Ascending aorta (tissue), 2 donors: Measurements from ENCODE around the gene PTCD2. TPM values are rescaled to one million over a fixed set of nuclear protein-coding genes. Genes with fewer than 3 reads are reported as not detected.

Experiments
- DNase-seq, 2 donors: peaks; one replicate each; pipeline ENCODE4 v3.0.0-alpha.2; 2019; ENCODE audit warnings: low spot score in 2 of 2
- H3K27ac ChIP-seq, 2 donors: fragments of 200-600 bp; sonication (generic); one replicate each; pipeline ENCODE4 v1.5.1; 2016 to 2017; ENCODE audit warnings: mild to moderate bottlenecking in 1 of 2
- H3K27me3 ChIP-seq: fragments of 200-600 bp; sonication (generic); one replicate; pipeline ENCODE4 v1.5.1; 2017
- H3K36me3 ChIP-seq, 2 donors: fragments of 200-600 bp; sonication (generic); one replicate each; pipeline ENCODE4 v1.5.1; 2016
- H3K4me1 ChIP-seq, 2 donors: fragments of 200-600 bp; sonication (generic); one replicate each; pipeline ENCODE4 v1.5.1; 2016 to 2017; ENCODE audit warnings: mild to moderate bottlenecking in 1 of 2
- H3K4me3 ChIP-seq, 2 donors: fragments of 200-600 bp; sonication (generic); one replicate each; pipeline ENCODE4 v1.5.1; 2016 to 2017; ENCODE audit warnings: mild to moderate bottlenecking in 1 of 2
- H3K9me3 ChIP-seq, 2 donors: fragments of 200-600 bp; sonication (generic); one replicate each; pipeline ENCODE4 v1.5.1; 2016
- intact Hi-C: fragments of 100-400 bp; cut with DNase I; formaldehyde crosslinking; loops from one replicate; pipeline ENCODE4 v1.15.1; 2023
- total RNA-seq: library from RNA; depleted of rRNA; stranded (reverse); fragments of >200 nt; gene quantifications from one replicate; pipeline ENCODE4 v1.1.0, GENCODE V29; 2016
- TF ChIP-seq, protein P1 (sequence below), 3 experiments: fragments of 200-600 bp in 2 of 3; fragments of 450-650 bp in 1 of 3; sonication (generic) in 2 of 3; IDR thresholded peaks; one replicate each; pipeline ENCODE4 v1.5.1; 2016 to 2019; ENCODE audit warnings: antibody characterized with exemption in 3 of 3, mild to moderate bottlenecking in 1 of 3, moderate library complexity in 1 of 3

PTCD2 gene
- total RNA-seq, 1 donor from 2014 or later = 0.85 TPM

DNA sequence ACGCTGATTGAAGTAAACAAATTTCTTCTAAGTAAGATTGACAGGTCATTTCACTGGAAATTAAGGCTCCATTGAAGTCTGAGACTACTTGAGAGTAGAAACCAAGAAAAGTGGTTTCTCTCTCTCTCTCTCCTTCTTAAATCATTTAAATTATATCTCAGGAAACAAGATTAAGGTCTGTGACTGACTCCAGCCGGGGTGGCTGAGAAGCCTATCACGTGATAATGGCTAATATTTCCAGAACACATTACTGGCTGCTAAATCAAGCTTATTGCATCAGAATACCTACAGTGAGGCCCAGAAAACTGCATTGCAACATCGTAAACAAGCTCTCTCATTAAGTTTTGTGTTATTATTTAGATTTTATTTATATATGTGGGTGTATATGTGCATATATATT lies 88.4 kb downstream of the PTCD2 start:
- Histone ChIP-seq H3K27me3 (no peaks in the 10 kb centered on the region), H3K9me3 (no peaks in the 10 kb centered on the region), H3K36me3 (no peaks in the 10 kb centered on the region), H3K27ac (no peak overlapping the region), H3K4me3 (no peak overlapping the region), H3K4me1 (no peaks in the 10 kb centered on the region)
- DNase-seq = no peak
- intact Hi-C loops = no loop called here
- TF ChIP-seq, protein P1, sequence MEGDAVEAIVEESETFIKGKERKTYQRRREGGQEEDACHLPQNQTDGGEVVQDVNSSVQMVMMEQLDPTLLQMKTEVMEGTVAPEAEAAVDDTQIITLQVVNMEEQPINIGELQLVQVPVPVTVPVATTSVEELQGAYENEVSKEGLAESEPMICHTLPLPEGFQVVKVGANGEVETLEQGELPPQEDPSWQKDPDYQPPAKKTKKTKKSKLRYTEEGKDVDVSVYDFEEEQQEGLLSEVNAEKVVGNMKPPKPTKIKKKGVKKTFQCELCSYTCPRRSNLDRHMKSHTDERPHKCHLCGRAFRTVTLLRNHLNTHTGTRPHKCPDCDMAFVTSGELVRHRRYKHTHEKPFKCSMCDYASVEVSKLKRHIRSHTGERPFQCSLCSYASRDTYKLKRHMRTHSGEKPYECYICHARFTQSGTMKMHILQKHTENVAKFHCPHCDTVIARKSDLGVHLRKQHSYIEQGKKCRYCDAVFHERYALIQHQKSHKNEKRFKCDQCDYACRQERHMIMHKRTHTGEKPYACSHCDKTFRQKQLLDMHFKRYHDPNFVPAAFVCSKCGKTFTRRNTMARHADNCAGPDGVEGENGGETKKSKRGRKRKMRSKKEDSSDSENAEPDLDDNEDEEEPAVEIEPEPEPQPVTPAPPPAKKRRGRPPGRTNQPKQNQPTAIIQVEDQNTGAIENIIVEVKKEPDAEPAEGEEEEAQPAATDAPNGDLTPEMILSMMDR (IDR thresholded peaks at IDR 0.05) = no peak

DNA sequence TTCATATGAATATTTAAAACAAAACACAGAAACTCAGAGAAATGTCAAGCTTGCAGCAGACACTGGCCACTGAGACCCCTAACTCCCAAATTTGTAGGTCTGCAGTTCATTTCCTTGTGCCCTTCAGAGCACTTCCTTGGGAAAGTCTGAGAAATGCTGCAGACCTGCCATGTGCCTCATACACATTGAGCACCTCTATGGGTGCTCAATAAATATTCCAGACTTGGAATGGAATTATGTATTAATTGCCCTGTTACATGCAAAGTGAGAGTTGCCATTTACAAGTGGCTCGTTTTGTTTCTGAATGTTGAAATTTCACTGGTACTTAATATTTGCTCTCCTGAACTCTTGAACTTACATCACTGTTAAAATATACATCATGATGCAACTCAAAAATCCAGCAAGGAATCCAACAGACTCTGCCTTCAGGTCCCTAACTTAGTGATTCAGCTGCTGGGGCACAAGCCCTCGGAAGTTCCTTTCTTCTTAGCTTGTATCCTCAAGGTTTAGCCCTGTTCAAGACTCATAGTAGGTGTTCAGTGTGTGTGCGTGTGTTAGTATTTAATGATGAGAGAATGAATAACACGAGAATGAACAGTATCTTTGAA lies 90.6 kb downstream of the PTCD2 start:
- Histone ChIP-seq H3K9me3 (no peaks in the 10 kb centered on the region), H3K36me3 (no peaks in the 10 kb centered on the region), H3K27me3 (no peaks in the 10 kb centered on the region), H3K4me1 (no peaks in the 10 kb centered on the region), H3K27ac (no peak overlapping the region), H3K4me3 (no peak overlapping the region)
- intact Hi-C loops = no loop called here
- TF ChIP-seq, protein P1 (IDR thresholded peaks at IDR 0.05) = no peak
- DNase-seq = no peak

DNA sequence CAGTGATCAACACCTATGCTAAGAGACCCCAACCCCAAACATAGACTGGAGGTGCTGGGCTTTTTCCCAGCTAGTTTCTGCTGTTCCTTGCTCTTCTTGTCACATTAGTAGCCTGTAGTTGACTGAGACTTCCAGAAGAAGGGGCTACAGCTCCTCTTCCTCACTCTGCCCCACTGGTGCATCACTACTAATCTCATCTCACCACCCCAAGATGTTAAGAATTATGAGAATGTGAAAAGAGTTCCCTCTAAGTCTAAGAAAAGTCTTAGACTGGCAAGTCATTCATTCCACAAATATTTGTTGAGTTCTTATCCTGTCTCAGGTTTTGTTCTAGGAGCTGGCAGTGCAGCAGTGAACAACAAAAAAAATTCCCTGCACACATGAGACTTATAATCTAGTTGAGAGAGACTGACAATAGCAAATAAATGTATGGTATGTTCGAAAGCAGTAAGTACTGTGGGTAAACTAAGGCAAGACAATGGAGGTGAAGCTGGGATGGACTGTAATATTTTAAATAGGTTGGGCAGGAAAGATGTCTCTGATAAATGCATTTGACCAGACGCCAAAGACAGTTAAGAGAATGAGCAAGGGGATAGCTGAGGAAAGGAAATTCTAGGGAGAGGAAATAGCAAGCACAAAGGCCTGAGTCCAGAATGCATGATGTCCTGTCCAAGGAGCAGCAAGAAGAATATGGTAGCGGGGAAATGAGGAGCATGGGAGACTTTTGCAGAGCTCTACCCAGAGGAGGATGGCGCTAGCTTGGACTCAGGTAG lies 92.3 kb downstream of the PTCD2 start:
- H3K4me3 ChIP-seq = no peak overlapping the region
- no peaks in the 10 kb centered on the region for H3K27me3 ChIP-seq
- H3K9me3 ChIP-seq = no peaks in the 10 kb centered on the region
- DNase-seq = no peak
- H3K27ac ChIP-seq = no peak overlapping the region
- H3K36me3 ChIP-seq = no peaks in the 10 kb centered on the region
- TF ChIP-seq, protein P1 (IDR thresholded peaks at IDR 0.05) = no peak
- H3K4me1 ChIP-seq = no peaks in the 10 kb centered on the region
- intact Hi-C loops = no loop called here

DNA sequence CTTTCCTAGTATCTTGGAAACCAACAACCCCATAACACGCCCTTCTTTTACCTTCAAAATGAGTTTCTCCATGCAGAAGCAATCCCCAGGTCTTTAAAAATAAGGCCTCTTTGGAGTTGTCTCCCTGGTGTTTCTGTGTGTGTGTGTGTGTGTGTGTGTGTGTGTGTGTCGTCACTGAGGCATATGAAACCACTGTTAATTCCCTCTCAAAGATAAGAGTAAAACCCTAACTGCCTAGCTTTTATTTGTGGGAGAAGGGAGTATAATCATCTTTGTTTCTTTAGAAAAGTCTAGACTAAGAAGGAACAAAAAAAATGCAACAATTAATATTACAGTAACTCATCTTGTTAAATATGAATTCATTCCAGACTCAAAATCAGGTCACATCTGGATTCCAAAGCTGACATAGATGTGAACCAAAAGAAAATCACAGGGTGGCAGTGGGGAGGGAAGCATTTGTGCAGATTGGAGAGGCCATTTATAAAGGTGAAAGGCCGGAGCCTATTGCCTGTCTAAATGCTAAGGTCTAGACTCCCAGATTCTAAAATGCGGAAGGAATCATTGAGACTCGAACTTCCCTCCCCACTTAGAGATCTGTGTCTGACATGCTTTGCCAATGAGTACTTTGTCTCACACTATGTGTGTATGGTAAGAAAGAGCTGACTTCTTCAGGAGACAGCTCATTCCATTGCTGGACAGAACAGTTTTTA lies 95.6 kb downstream of the PTCD2 start:
- TF ChIP-seq, protein P1 (IDR thresholded peaks at IDR 0.05) = no peak
- Histone ChIP-seq H3K27ac (no peak overlapping the region), H3K36me3 (no peaks in the 10 kb centered on the region), H3K4me1 (no peaks in the 10 kb centered on the region), H3K27me3 (no peaks in the 10 kb centered on the region), H3K9me3 (no peaks in the 10 kb centered on the region), H3K4me3 (no peak overlapping the region)
- DNase-seq = no peak
- intact Hi-C loops = no loop called here

DNA sequence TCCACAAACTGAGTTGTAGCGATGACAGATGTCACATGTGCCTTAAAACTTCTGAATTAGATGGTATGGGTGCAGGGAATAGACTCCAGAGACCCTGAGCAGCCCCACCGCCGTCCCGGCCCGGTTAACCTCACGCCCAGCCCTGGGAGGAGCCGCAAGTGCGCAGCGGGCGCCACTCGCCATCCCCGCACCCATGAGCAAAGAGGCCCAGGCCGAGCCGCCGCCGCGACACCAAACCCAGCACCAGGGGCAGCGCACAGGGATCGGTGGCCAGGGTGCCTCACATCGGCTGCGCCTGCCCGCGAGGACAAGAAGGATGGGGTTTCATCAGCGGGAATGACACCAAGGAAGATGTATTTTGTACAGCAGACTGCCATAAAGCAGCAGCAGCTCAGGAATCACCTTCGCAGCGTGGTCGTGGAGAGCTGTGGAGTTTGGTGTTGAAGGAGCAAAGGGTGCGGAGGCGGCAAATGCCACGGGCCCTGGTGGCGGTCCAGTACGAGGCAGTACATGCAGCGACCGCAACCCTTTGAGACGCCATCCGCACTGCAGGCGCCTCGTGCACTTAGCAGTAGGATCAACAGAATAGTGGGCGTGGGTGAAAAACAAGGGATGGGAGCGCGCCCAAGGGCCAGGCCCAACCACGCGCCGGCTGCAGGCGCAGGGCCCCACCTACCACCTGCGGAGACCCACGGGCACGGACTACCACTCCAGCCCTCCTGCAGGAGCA lies 97.3 kb downstream of the PTCD2 start:
- DNase-seq = no peak
- Histone ChIP-seq H3K9me3 (no peaks in the 10 kb centered on the region), H3K4me3 (no peak overlapping the region), H3K36me3 (no peaks in the 10 kb centered on the region), H3K27me3 (no peaks in the 10 kb centered on the region), H3K4me1 (no peaks in the 10 kb centered on the region), H3K27ac (no peak overlapping the region)
- intact Hi-C loops = no loop called here
- TF ChIP-seq, protein P1 (IDR thresholded peaks at IDR 0.05) = no peak

Other genes starting within 250 kb of the PTCD2 start
- gene MAP1B, start 212.9 kb upstream of the PTCD2 start, total RNA-seq = 1,059 TPM
- gene MRPS27, start 133 bp upstream of the PTCD2 start, total RNA-seq = 28.2 TPM
- 7.9 TPM for gene ZNF366, start 187.0 kb downstream of the PTCD2 start, total RNA-seq